C4-2B (cell line): ENCODE results near the gene HOXB8.

Experiments
- H3K27ac ChIP-seq: fragments of 450-650 bp; 2 replicates; pipeline ENCODE4 v1.5.1; 2017
- CTCF ChIP-seq: fragments of 450-650 bp; conservative IDR thresholded peaks from 2 replicates; pipeline ENCODE4 v1.5.1; 2017; ENCODE audit warnings: mild to moderate bottlenecking
- ZFX ChIP-seq: fragments of 450-650 bp; IDR thresholded peaks from 2 replicates; pipeline ENCODE4 v1.6.1; 2017

The HOXB8 gene

GRCh38 chr17:48574505-48575065 is 40.5 kb downstream of the HOXB8 start:
- TF ChIP-seq CTCF = no peak
- no peak for TF ChIP-seq ZFX
- no peak overlapping the region for H3K27ac ChIP-seq

GRCh38 chr17:48571826-48572417 is 43.2 kb downstream of the HOXB8 start:
- H3K27ac ChIP-seq = no peak overlapping the region
- no peak for TF ChIP-seq CTCF
- TF ChIP-seq ZFX = no peak

DNA sequence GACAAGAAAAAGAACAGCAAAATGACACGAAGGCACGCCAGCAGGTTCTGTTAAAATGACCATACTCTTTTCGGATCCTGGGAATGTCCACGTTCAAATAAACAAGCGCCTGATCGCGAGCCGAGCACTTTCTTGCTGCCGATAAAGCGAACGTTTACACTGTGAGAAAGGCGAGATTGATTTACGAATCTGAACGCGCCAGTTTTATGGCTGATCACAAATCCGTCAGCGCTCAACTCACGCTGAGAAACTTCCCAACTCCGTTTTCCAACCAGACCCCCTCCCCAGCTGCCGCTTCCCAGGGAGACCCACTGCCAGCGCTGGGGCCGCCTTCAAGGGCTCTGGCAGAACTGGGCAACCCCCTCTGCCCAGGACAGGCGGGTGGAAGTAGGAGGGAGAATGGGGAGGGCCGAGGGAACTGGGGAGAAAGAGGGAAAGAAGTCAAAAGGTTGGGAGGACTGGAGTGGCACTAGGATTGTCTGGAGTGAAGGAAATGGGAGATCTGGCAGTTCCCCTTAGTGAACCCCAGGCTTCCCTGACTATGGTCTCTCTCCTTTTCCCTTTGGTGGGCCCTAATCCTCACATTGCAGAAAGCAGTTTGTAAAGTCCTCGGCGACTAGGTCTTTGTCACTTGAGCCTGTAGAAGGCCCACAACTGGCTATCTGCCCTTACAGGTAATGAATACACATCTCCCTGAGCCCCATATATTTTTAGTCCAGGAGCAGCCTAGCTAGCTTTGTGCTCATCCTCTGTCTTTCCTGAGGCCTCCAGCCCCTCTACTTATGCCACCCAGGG is 43.9 kb downstream of the HOXB8 start:
- TF ChIP-seq ZFX (no peak), CTCF (no peak)
- no peak overlapping the region for H3K27ac ChIP-seq

DNA sequence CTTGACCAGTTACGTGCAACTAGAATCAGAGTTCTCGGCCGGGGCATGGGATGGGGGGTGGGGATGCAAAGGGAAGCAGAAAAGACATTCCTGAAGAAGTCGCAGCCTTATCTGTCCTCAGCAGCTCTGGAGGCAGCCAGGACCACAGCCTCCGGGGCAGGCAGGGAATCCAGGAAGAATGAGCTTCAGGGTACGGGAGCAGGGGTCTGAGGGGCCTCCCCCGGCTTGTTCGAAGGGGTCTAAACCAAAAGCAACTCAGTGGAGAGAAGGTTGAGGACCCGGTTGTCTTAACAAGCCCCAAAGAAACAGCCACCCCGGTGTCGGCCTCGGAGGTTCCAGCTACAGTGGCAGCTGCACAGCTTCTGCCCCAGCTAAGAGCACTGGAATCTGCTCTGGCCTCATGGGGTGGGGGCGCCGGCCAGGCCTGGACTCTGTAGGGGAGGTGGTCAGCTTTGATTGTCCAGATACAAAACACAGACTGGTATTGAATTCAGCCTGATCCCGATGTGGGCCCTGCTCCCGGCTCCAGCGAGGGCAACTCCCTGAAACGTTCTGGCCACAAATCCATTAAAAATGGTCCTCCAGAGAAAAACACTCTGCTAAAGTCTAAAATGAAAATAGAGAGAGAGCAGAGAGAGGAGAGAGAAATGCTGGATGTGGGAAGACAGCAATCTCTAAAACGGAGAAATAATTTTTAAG is 44.6 kb downstream of the HOXB8 start:
- no peak overlapping the region for H3K27ac ChIP-seq
- TF ChIP-seq CTCF = no peak
- no peak for TF ChIP-seq ZFX

- no peak for TF ChIP-seq ZFX
- TF ChIP-seq CTCF = no peak
Observed at GRCh38 chr17:48569674-48570324, 45.3 kb downstream of the HOXB8 start.

DNA sequence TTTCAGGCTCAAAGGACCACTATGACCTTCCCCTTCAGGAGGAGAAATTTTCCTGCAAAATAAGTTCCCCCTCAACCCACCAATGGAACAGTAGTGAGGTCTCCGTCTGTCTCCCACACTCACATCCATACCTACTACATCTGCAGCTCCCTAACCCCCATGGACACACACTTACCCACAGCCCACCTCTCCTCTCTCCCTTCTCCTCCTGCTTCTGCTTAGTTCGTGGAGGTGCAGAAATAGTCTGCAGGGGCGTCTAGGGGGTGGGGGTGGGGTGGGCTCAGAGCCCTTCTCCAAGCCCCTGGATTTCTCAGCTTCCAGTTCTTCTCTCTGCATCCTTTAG is 45.9 kb downstream of the HOXB8 start:
- TF ChIP-seq ZFX (no peak), CTCF (no peak)
- H3K27ac ChIP-seq = no peak overlapping the region

More at GRCh38 chr17:48569674-48570324, 45.3 kb downstream of the HOXB8 start:
- no peak overlapping the region for H3K27ac ChIP-seq
